ENCODE data around the gene LRP1B. TPM values are rescaled to one million over a fixed set of nuclear protein-coding genes. Genes with fewer than 3 reads are reported as not detected.

The LRP1B gene
- total and polyA plus RNA-seq, 4 donors, result 0.01 to 0.84 (median 0.17) TPM

GRCh38 chr2:142065700-142066099, 65.1 kb downstream of the LRP1B start:
- Histone ChIP-seq H3K4me1 (ENCODE audit: control insufficient read depth in 4 of 4, insufficient read depth in 4 of 4, low read length in 3 of 4) (no peaks in the 10 kb centered on the region), H3K4me3 (ENCODE audit: low read depth in 1 of 3, low read length in 3 of 3) (no peak overlapping the region), H3K9ac (ENCODE audit: low read depth in 1 of 2, low read length in 2 of 2) (no peak overlapping the region), H3K27ac (ENCODE audit: low read depth in 1 of 2, low read length in 2 of 2) (no peak overlapping the region), H3K27me3 (ENCODE audit: control insufficient read depth in 4 of 4, insufficient read depth in 4 of 4, low read length in 3 of 4) (no peaks in the 10 kb centered on the region), H3K36me3 (ENCODE audit: control insufficient read depth in 4 of 4, insufficient read depth in 3 of 4, low read depth in 1 of 4, low read length in 3 of 4) (no peaks in the 10 kb centered on the region), H3K9me3 (ENCODE audit: control insufficient read depth in 4 of 4, low read length in 3 of 4) (no peaks in the 10 kb centered on the region)
- no peak for DNase-seq (ENCODE audit: low spot score)
- TF ChIP-seq HNF4A (conservative IDR thresholded peaks at IDR 0.05) (no peak), GABPA (IDR thresholded peaks at IDR 0.05 in 1 of 2, conservative IDR thresholded peaks at IDR 0.05 in 1 of 2) (no peak), HNF4G (IDR thresholded peaks at IDR 0.05) (no peak), REST (IDR thresholded peaks at IDR 0.05) (no peak), FOXA1 (IDR thresholded peaks at IDR 0.05) (no peak), NR2F2 (IDR thresholded peaks at IDR 0.05) (no peak), EGR1 (IDR thresholded peaks at IDR 0.05; ENCODE audit: low read depth in 2 of 2) (no peak), MAX (IDR thresholded peaks at IDR 0.05) (no peak), YY1 (IDR thresholded peaks at IDR 0.05) (no peak), RAD21 (IDR thresholded peaks at IDR 0.05) (no peak), FOXA2 (IDR thresholded peaks at IDR 0.05) (no peak), JUND (IDR thresholded peaks at IDR 0.05) (no peak)
- WGBS, result 64% methylated on average over 3 of the region's 3 CpGs

DNA sequence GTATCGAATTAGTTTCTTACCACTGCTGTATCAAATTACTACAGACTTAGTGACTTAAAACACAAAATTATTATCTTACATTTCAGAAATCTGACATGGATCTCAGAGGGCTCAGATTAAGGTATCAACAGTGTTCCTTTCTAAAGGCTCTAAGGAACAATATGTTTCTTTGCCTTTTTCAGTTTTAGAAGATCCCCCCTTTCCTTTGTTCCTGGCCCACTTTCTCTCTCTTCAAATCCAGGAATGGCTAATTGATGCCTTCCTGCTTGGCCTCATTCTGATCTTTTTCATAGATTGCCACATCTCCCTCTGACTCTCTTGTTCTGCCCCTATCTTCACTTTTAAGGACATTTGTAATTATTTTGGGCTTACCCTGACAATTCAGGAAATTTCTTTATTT, 65.7 kb downstream of the LRP1B start:
- 88% methylated on average over 1 of the region's 1 CpG for WGBS
- Histone ChIP-seq H3K9ac (ENCODE audit: low read depth in 1 of 2, low read length in 2 of 2) (no peak overlapping the region), H3K36me3 (ENCODE audit: control insufficient read depth in 4 of 4, insufficient read depth in 3 of 4, low read depth in 1 of 4, low read length in 3 of 4) (peaks cover 0 to under 1% (median 0%) of the 10 kb centered on the region in 4 donors), H3K4me1 (ENCODE audit: control insufficient read depth in 4 of 4, insufficient read depth in 4 of 4, low read length in 3 of 4) (no peaks in the 10 kb centered on the region), H3K27ac (ENCODE audit: low read depth in 1 of 2, low read length in 2 of 2) (no peak overlapping the region), H3K27me3 (ENCODE audit: control insufficient read depth in 4 of 4, insufficient read depth in 4 of 4, low read length in 3 of 4) (no peaks in the 10 kb centered on the region), H3K9me3 (ENCODE audit: control insufficient read depth in 4 of 4, low read length in 3 of 4) (no peaks in the 10 kb centered on the region), H3K4me3 (ENCODE audit: low read depth in 1 of 3, low read length in 3 of 3) (no peak overlapping the region)
- TF ChIP-seq REST (IDR thresholded peaks at IDR 0.05), result no peak
- no peak for TF ChIP-seq GABPA (IDR thresholded peaks at IDR 0.05 in 1 of 2, conservative IDR thresholded peaks at IDR 0.05 in 1 of 2)
- TF ChIP-seq, protein P1, sequence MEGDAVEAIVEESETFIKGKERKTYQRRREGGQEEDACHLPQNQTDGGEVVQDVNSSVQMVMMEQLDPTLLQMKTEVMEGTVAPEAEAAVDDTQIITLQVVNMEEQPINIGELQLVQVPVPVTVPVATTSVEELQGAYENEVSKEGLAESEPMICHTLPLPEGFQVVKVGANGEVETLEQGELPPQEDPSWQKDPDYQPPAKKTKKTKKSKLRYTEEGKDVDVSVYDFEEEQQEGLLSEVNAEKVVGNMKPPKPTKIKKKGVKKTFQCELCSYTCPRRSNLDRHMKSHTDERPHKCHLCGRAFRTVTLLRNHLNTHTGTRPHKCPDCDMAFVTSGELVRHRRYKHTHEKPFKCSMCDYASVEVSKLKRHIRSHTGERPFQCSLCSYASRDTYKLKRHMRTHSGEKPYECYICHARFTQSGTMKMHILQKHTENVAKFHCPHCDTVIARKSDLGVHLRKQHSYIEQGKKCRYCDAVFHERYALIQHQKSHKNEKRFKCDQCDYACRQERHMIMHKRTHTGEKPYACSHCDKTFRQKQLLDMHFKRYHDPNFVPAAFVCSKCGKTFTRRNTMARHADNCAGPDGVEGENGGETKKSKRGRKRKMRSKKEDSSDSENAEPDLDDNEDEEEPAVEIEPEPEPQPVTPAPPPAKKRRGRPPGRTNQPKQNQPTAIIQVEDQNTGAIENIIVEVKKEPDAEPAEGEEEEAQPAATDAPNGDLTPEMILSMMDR (IDR thresholded peaks at IDR 0.05; ENCODE audit: low read depth, low read length, missing input control), result no peak
- no peak for TF ChIP-seq EGR1 (IDR thresholded peaks at IDR 0.05; ENCODE audit: low read depth in 2 of 2)
- no peak for TF ChIP-seq HNF4G (IDR thresholded peaks at IDR 0.05)
- no peak for TF ChIP-seq FOXA1 (IDR thresholded peaks at IDR 0.05)
- no peak for TF ChIP-seq RAD21 (IDR thresholded peaks at IDR 0.05)
- TF ChIP-seq, protein P2, sequence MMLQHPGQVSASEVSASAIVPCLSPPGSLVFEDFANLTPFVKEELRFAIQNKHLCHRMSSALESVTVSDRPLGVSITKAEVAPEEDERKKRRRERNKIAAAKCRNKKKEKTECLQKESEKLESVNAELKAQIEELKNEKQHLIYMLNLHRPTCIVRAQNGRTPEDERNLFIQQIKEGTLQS (IDR thresholded peaks at IDR 0.05), result no peak
- TF ChIP-seq FOXA2 (IDR thresholded peaks at IDR 0.05), result no peak
- no peak for TF ChIP-seq MAX (IDR thresholded peaks at IDR 0.05)
- no peak for TF ChIP-seq TAF1 (conservative IDR thresholded peaks at IDR 0.05)
- no peak for TF ChIP-seq NR2F2 (IDR thresholded peaks at IDR 0.05)
- DNase-seq (ENCODE audit: low spot score), result no peak
